Peyer's patch (tissue), 4 donors: ENCODE measurements around the gene TTC31.
"Not testable (repeated sequence)": the region's sequence is repeated elsewhere in the genome, so short reads cannot be mapped to it uniquely, and the experiment has no call there.

Experiments
- CTCF ChIP-seq, 6 experiments: fragments of 450-650 bp in 4 of 6; fragments of 200-600 bp in 2 of 6; sonication (generic) in 1 of 6; IDR thresholded peaks; one replicate each; pipeline ENCODE4 v1.5.1; 2017 to 2019; ENCODE audit warnings: antibody characterized with exemption in 6 of 6, mild to moderate bottlenecking in 3 of 6, moderate library complexity in 1 of 6
- POLR2A ChIP-seq, 2 donors: fragments of 450-650 bp; IDR thresholded peaks; one replicate each; pipeline ENCODE4 v1.5.1; 2017; ENCODE audit warnings: antibody characterized with exemption in 2 of 2, mild to moderate bottlenecking in 2 of 2, moderate library complexity in 2 of 2

DNA sequence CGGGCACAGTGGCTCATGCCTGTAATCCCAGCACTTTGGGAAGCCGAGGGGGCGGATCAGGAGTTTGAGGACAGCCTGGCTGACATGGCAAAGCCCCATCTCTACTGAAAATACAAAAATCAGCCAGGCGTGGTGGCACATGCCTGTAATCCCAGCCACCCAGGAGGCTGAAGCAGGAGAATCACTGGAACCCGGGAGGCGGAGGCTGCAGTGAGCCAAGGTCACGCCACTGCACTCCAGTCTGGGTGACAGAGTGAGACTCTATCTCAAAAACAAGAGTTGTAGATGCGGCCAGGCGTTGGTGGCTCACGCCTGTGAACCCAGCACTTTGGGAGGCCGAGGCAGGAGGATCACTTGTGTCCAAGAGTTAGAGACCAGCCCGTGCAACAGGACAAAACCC lies 12.1 kb upstream of the TTC31 start:
- TF ChIP-seq CTCF, POLR2A (IDR thresholded peaks at IDR 0.05): not testable (repeated sequence)
